ENCODE measurements around the gene SSUH2. TPM values are rescaled to one million over a fixed set of nuclear protein-coding genes. Genes with fewer than 3 reads are reported as not detected.

Gene SSUH2
- total RNA-seq, 4 donors from 2014 or later = 0.15 to 0.33 TPM; not detected in 2

DNA sequence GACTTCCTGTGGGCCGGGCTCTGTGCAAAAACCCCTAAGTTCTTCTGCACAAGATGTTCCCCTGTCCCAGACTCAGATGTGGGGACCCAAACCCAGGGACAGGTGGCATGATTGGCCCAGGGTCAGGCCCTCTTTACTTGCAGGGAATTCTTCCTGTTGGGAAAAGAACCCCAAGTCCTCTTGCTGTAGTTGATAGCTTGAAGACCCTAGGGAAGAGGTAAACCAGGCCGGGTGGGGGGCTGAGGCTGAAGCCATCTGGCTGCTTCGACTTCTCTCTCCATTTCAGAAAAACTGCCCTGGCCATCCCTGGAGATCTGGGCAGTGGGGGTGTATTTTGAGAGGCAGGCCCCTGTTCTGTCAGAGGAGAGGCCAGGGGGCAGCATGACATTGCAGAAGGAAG, 23.5 kb downstream of the SSUH2 start:
- in situ Hi-C loops (cut with MboI; ENCODE audit: low sequenced_read_pairs in 4 of 4) (loop anchor here in 1 of 4 donors (5.0 kb wide), 1 partner anchor 179 kb away; no protein-coding TSS in a partner anchor), intact Hi-C loops (cut with DNase I; ENCODE audit: low total_unique reads) (no loop called here)
- peaks cover 11 to 12% of the 10 kb centered on the region in 2 donors for H3K4me1 ChIP-seq
- H3K4me3 ChIP-seq = no peak overlapping the region
- H3K27ac ChIP-seq = peak overlapping the region in 2 of 4 donors; percentile 14 to 41
- DNase-seq (no peak), ATAC-seq (no peak)
- no peaks in the 10 kb centered on the region for H3K36me3 ChIP-seq
- no peaks in the 10 kb centered on the region for H3K27me3 ChIP-seq
- TF ChIP-seq POLR2A (IDR thresholded peaks at IDR 0.05) = no peak
- TF ChIP-seq, protein P1, sequence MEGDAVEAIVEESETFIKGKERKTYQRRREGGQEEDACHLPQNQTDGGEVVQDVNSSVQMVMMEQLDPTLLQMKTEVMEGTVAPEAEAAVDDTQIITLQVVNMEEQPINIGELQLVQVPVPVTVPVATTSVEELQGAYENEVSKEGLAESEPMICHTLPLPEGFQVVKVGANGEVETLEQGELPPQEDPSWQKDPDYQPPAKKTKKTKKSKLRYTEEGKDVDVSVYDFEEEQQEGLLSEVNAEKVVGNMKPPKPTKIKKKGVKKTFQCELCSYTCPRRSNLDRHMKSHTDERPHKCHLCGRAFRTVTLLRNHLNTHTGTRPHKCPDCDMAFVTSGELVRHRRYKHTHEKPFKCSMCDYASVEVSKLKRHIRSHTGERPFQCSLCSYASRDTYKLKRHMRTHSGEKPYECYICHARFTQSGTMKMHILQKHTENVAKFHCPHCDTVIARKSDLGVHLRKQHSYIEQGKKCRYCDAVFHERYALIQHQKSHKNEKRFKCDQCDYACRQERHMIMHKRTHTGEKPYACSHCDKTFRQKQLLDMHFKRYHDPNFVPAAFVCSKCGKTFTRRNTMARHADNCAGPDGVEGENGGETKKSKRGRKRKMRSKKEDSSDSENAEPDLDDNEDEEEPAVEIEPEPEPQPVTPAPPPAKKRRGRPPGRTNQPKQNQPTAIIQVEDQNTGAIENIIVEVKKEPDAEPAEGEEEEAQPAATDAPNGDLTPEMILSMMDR (IDR thresholded peaks at IDR 0.05 in 4 of 5, conservative IDR thresholded peaks at IDR 0.05 in 1 of 5) = no peak
- H3K9me3 ChIP-seq = no peaks in the 10 kb centered on the region

DNA sequence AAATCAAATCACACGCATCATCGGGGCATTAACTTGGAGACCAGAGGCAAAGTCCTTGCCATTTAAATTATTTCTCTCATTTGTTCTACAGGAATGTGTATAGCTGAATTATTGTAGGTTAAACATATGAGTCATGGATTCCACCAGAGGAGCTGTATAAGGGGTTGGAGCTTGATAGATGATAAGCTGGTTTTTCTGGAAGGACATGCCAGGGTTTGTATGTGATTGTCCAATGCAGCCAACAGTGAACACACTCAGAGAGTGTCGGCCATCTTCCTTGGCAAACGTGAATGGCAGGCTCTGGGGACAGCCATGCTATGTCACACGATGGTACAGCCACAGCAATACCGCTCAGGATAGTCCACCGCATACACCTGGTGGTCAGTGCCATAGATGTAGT, 25.1 kb downstream of the SSUH2 start:
- no peak for ATAC-seq
- Histone ChIP-seq H3K9me3 (no peaks in the 10 kb centered on the region), H3K36me3 (no peaks in the 10 kb centered on the region), H3K4me1 (peaks cover 11 to 12% of the 10 kb centered on the region in 2 donors), H3K4me3 (no peak overlapping the region), H3K27ac (no peak overlapping the region), H3K27me3 (no peaks in the 10 kb centered on the region)
- TF ChIP-seq, protein P1 (IDR thresholded peaks at IDR 0.05 in 4 of 5, conservative IDR thresholded peaks at IDR 0.05 in 1 of 5) = no peak
- TF ChIP-seq POLR2A (IDR thresholded peaks at IDR 0.05) = no peak
- intact Hi-C loops (cut with DNase I; ENCODE audit: low total_unique reads) (no loop called here), in situ Hi-C loops (cut with MboI; ENCODE audit: low sequenced_read_pairs in 4 of 4) (no loop called here)
- DNase-seq = no peak

DNA sequence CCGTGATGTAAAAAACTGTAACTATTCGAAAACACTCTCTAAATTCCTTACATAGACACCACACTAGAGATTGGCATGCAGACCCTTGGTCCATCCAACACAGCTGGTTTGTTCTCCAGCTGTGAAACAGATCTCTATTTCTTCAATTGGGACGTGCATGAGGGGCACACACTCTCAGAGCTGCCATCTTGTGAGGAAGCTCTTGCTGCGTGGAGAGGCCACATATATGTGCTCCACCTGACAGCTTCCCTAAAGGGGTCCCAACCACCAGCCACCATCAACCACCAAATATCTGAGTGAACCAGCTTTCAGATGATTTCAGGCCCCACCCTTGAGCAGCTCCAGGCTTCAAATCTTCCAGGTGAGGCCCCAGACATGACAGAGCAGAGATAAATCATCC, 25.6 kb downstream of the SSUH2 start:
- TF ChIP-seq, protein P1 (IDR thresholded peaks at IDR 0.05 in 4 of 5, conservative IDR thresholded peaks at IDR 0.05 in 1 of 5) = no peak
- TF ChIP-seq POLR2A (IDR thresholded peaks at IDR 0.05) = no peak
- H3K4me3 ChIP-seq = no peak overlapping the region
- no peaks in the 10 kb centered on the region for H3K9me3 ChIP-seq
- in situ Hi-C loops (cut with MboI; ENCODE audit: low sequenced_read_pairs in 4 of 4) = no loop called here
- intact Hi-C loops (cut with DNase I; ENCODE audit: low total_unique reads) = no loop called here
- H3K36me3 ChIP-seq = no peaks in the 10 kb centered on the region
- DNase-seq (no peak), ATAC-seq (no peak)
- H3K27me3 ChIP-seq = no peaks in the 10 kb centered on the region
- peaks cover 11 to 12% of the 10 kb centered on the region in 2 donors for H3K4me1 ChIP-seq
- no peak overlapping the region for H3K27ac ChIP-seq

DNA sequence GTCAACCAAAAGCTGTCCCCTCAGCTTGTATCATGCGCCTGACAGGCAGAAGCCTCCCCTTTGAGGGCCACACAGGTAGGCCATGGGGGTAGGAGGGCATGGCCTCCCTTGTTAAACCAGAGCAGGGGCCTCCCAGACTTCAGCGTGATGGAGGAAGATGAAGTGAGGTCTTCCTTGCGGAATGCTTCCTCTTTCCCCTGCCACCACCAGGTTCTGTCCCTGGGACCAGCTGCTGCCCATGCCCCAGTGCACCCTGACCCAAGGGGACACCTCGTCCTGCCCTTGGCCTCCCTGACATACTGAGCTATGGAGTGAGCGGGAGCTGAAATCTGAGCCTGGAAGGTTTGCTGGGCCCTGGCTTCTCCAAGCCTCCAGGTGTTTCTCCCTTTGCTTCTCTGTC, 26.7 kb downstream of the SSUH2 start:
- TF ChIP-seq POLR2A (IDR thresholded peaks at IDR 0.05) = no peak
- TF ChIP-seq, protein P1 (IDR thresholded peaks at IDR 0.05 in 4 of 5, conservative IDR thresholded peaks at IDR 0.05 in 1 of 5) = no peak
- H3K27ac ChIP-seq = no peak overlapping the region
- intact Hi-C loops (cut with DNase I; ENCODE audit: low total_unique reads) (no loop called here), in situ Hi-C loops (cut with MboI; ENCODE audit: low sequenced_read_pairs in 4 of 4) (no loop called here)
- DNase-seq = no peak
- H3K27me3 ChIP-seq = no peaks in the 10 kb centered on the region
- H3K36me3 ChIP-seq = no peaks in the 10 kb centered on the region
- ATAC-seq = no peak
- no peak overlapping the region for H3K4me3 ChIP-seq
- H3K9me3 ChIP-seq = no peaks in the 10 kb centered on the region
- H3K4me1 ChIP-seq = peaks cover 6% of the 10 kb centered on the region in 2 donors

DNA sequence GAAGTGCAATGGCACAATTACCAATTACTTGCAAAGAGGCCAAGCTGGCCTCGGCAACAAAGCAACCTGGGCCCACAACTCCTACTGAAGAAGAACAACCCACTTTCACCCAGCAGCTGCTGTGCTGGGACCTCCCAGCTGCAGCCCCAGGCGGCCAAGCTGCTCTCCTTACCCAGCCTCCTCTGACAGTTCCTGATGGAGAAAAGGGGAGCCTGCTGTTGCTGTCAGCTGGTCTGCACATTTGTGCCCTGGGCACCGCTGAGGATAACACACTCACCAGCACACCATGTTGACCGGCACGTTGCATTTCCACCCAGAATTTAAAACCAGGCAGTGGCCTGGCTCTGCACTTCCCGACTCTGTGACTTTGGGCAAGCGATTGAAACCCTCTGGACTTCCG, 33.6 kb downstream of the SSUH2 start:
- Histone ChIP-seq H3K9me3 (no peaks in the 10 kb centered on the region), H3K27ac (no peak overlapping the region), H3K27me3 (no peaks in the 10 kb centered on the region), H3K4me3 (no peak overlapping the region), H3K4me1 (peaks cover 14 to 16% of the 10 kb centered on the region in 2 donors), H3K36me3 (no peaks in the 10 kb centered on the region)
- DNase-seq (no peak), ATAC-seq (no peak)
- in situ Hi-C loops (cut with MboI; ENCODE audit: low sequenced_read_pairs in 4 of 4) (no loop called here), intact Hi-C loops (cut with DNase I; ENCODE audit: low total_unique reads) (no loop called here)
- no peak for TF ChIP-seq POLR2A (IDR thresholded peaks at IDR 0.05)
- TF ChIP-seq, protein P1 (IDR thresholded peaks at IDR 0.05 in 4 of 5, conservative IDR thresholded peaks at IDR 0.05 in 1 of 5) = no peak

Measured in gastrocnemius medialis (tissue), 4 donors.